T-helper 2 cell treated with Interferon-gamma antibody and Interleukin-4, amounts not matched to agents 5 μg/mL and 100 μg/mL, for 36 hours (primary cell): Measurements from ENCODE around the gene INSR.
"Not testable (repeated sequence)": the region's sequence is repeated elsewhere in the genome, so short reads cannot be mapped to it uniquely, and the experiment has no call there.

Experiments used
- DNase-seq: peaks from one replicate; pipeline ENCODE4 v3.0.0; 2021; ENCODE audit warnings: low spot score
- H3K27ac Mint-ChIP-seq: one replicate; pipeline ENCODE4 v1.8.0; 2021; ENCODE audit warnings: mild to moderate bottlenecking, mixed read lengths
- H3K27me3 Mint-ChIP-seq: one replicate; pipeline ENCODE4 v1.8.0; 2021; ENCODE audit warnings: low read depth, mixed read lengths
- H3K36me3 Mint-ChIP-seq: one replicate; pipeline ENCODE4 v1.8.0; 2021; ENCODE audit warnings: low read depth, mixed read lengths
- H3K4me1 Mint-ChIP-seq: one replicate; pipeline ENCODE4 v1.8.0; 2021; ENCODE audit warnings: low read depth, mixed read lengths
- H3K4me3 Mint-ChIP-seq: one replicate; pipeline ENCODE4 v1.8.0; 2022; ENCODE audit warnings: mild to moderate bottlenecking, moderate library complexity, mixed read lengths
- H3K9me3 Mint-ChIP-seq: one replicate; pipeline ENCODE4 v1.8.0; 2021; ENCODE audit warnings: mixed read lengths

INSR gene

DNA sequence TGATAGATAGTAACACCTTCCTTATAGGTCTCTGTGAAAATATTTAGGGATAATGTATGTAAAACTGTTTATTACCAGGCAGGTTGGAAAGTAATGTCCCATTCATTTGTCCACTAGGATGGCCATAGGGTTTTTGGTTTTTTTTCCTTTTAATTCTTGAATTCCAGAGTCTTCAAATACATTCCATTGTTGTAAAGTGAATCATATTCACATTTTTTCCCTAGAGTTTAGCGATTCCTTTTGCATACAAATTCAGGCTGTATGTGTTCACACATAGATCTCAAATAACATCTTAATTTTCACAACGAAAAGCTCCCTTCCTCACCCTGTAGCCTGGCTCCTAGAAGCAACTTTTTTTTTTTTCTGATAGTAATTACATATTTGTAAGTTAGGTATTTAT lies 226.5 kb downstream of the INSR start:
- peaks cover 5% of the 10 kb centered on the region for H3K9me3 Mint-ChIP-seq
- H3K4me1 Mint-ChIP-seq, result peaks cover 7% of the 10 kb centered on the region

DNA sequence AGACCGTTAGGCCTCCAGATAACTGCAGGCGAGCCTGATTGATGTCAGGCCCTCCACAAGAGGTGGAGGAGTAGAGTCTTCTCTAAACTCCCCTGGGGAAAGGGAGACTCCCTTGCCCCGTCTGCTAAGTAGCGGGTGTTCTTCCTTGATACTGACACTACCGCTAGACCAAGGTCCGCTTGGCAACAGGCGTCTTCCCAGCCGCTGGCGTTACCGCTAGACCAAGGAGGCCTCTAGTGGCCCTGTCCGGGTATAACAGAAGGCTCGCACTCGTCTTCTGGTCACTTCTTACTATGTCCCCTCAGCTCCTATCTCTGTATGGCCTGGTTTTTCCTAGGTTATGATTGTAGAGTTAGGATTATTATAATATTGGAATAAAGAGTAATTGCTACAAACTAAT lies 227.1 kb downstream of the INSR start:
- H3K27me3 Mint-ChIP-seq, DNase-seq, H3K27ac Mint-ChIP-seq, H3K9me3 Mint-ChIP-seq, H3K4me1 Mint-ChIP-seq, H3K4me3 Mint-ChIP-seq: not testable (repeated sequence)
- peaks cover 23% of the 10 kb centered on the region for H3K36me3 Mint-ChIP-seq

More for the DNA sequence above, 226.5 kb downstream of the INSR start:
- no peak for DNase-seq
- Mint-ChIP-seq H3K36me3 (peaks cover 29% of the 10 kb centered on the region), H3K27me3 (no peaks in the 10 kb centered on the region), H3K4me3 (no peak overlapping the region), H3K27ac (no peak overlapping the region)

DNA sequence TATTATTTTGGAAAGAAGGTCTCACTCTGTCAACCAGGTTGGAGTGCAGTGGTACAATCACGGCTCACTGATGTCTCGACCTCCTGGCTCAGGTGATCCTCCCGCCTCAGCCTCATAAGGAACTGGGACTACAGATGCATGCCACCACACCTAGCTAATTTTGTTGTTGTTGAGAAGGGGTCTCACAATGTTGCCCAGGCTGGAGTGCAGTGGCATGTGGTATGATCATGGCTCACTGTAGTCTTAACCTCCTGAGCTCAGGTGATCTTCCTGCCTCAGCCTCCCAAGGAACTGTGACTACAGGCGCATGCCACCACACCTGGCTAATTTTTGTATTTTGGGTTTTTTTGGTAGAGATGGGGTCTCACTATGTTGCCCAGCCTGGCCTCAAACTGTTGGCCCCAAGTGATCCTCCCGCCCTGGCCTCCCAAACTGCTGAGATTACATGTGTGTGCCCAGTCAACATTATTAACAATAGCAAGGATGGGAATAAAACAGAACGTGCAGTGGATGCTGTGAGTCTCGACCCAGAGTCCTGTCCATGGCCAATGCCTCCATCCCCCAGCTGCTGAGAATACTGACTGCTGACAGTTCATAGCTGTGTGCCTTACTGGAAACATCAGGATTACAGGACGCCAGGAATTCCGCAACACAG lies 230.3 kb downstream of the INSR start:
- H3K27me3 Mint-ChIP-seq, result no peaks in the 10 kb centered on the region
- H3K9me3 Mint-ChIP-seq, result no peaks in the 10 kb centered on the region
- H3K27ac Mint-ChIP-seq, result no peak overlapping the region
- H3K36me3 Mint-ChIP-seq, result peaks cover 1% of the 10 kb centered on the region
- H3K4me3 Mint-ChIP-seq, result no peak overlapping the region
- peaks cover 2% of the 10 kb centered on the region for H3K4me1 Mint-ChIP-seq
- DNase-seq, result no peak

DNA sequence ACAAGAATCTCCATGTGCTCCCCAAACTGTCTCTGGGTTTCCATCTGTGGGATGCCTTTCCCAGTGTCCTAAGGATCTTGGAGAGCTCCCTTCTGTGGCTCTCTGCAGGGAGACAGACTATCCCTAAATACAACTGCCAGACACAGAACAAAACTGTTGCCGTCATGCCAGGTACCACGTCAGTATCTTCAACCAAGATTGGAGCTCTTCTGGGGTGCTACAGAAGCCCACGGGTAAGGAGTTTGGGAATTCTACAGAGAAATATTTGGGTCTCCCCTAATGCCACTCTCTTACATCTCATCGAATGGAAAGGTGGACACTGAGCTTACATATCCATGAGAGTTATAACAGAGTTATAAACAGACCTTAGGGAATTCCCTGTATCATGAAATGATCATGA lies 230.9 kb downstream of the INSR start:
- H3K27me3 Mint-ChIP-seq, result no peaks in the 10 kb centered on the region
- H3K27ac Mint-ChIP-seq, result no peak overlapping the region

More for the DNA sequence above, 230.9 kb downstream of the INSR start:
- H3K4me1 Mint-ChIP-seq, result no peaks in the 10 kb centered on the region
- no peaks in the 10 kb centered on the region for H3K9me3 Mint-ChIP-seq
- no peaks in the 10 kb centered on the region for H3K36me3 Mint-ChIP-seq
- no peak for DNase-seq
- no peak overlapping the region for H3K4me3 Mint-ChIP-seq
